ENCODE measurements around the gene ZNF208. TPM values are rescaled to one million over a fixed set of nuclear protein-coding genes. Genes with fewer than 3 reads are reported as not detected.

Gene ZNF208
- total RNA-seq, 2 donors from 2014 or later = 4.4 to 36.6 TPM

GRCh38 chr19:21908066-21908465 is 102.7 kb downstream of the ZNF208 start:
- DNase-seq (no peak), ATAC-seq (no peak)
- Histone ChIP-seq H3K27me3 (no peaks in the 10 kb centered on the region), H3K36me3 (replicated peaks in 1 of 2; ENCODE audit: insufficient read depth in 1 of 2, low read depth in 2 of 2) (no peaks in the 10 kb centered on the region), H3K4me1 (no peaks in the 10 kb centered on the region), H3K4me3 (no peak overlapping the region), H3K9me3 (peaks cover 0 to 3% (median 0%) of the 10 kb centered on the region in 3 donors), H3K27ac (no peak overlapping the region)
- TF ChIP-seq POLR2A (IDR thresholded peaks at IDR 0.05) (no peak), CTCF (IDR thresholded peaks at IDR 0.05) (no peak)
- 74 to 92% methylated on average over 3 of the region's 3 CpGs for WGBS, 2 donors
- intact Hi-C loops (cut with DNase I) = no loop called here

GRCh38 chr19:21907516-21907915 is 103.2 kb downstream of the ZNF208 start:
- H3K27me3 ChIP-seq = no peaks in the 10 kb centered on the region
- H3K4me3 ChIP-seq = no peak overlapping the region
- 77 to 80% methylated on average over 4 of the region's 4 CpGs for WGBS, 2 donors
- intact Hi-C loops (cut with DNase I) = no loop called here
- no peaks in the 10 kb centered on the region for H3K4me1 ChIP-seq
- no peak overlapping the region for H3K27ac ChIP-seq
- peaks cover 0 to 3% (median 0%) of the 10 kb centered on the region in 3 donors for H3K9me3 ChIP-seq
- no peak for DNase-seq
- H3K36me3 ChIP-seq (replicated peaks in 1 of 2; ENCODE audit: insufficient read depth in 1 of 2, low read depth in 2 of 2) = no peaks in the 10 kb centered on the region
- no peak for ATAC-seq
- TF ChIP-seq POLR2A (IDR thresholded peaks at IDR 0.05) (no peak), CTCF (IDR thresholded peaks at IDR 0.05) (no peak)

GRCh38 chr19:21902571-21902970 is 108.2 kb downstream of the ZNF208 start:
- H3K4me1 ChIP-seq = no peaks in the 10 kb centered on the region
- no peak for DNase-seq
- intact Hi-C loops (cut with DNase I) = no loop called here
- H3K4me3 ChIP-seq = no peak overlapping the region
- no peaks in the 10 kb centered on the region for H3K27me3 ChIP-seq
- TF ChIP-seq POLR2A (IDR thresholded peaks at IDR 0.05) (no peak), CTCF (IDR thresholded peaks at IDR 0.05) (no peak)
- no peak overlapping the region for H3K27ac ChIP-seq
- ATAC-seq = no peak
- H3K9me3 ChIP-seq = no peaks in the 10 kb centered on the region
- 46 to 76% methylated on average over 1 of the region's 1 CpG for WGBS, 2 donors
- no peaks in the 10 kb centered on the region for H3K36me3 ChIP-seq (replicated peaks in 1 of 2; ENCODE audit: insufficient read depth in 1 of 2, low read depth in 2 of 2)

GRCh38 chr19:21901861-21902260 is 108.9 kb downstream of the ZNF208 start:
- Histone ChIP-seq H3K4me3 (no peak overlapping the region), H3K27me3 (no peaks in the 10 kb centered on the region), H3K27ac (no peak overlapping the region), H3K9me3 (no peaks in the 10 kb centered on the region), H3K36me3 (replicated peaks in 1 of 2; ENCODE audit: insufficient read depth in 1 of 2, low read depth in 2 of 2) (no peaks in the 10 kb centered on the region), H3K4me1 (no peaks in the 10 kb centered on the region)
- intact Hi-C loops (cut with DNase I) = no loop called here
- DNase-seq = no peak
- WGBS, 2 donors = 61 to 75% methylated on average over 3 of the region's 3 CpGs
- TF ChIP-seq POLR2A (IDR thresholded peaks at IDR 0.05) (no peak), CTCF (IDR thresholded peaks at IDR 0.05) (no peak)
- ATAC-seq = no peak

GRCh38 chr19:21900401-21900800 is 110.3 kb downstream of the ZNF208 start:
- no peaks in the 10 kb centered on the region for H3K9me3 ChIP-seq
- H3K4me3 ChIP-seq = no peak overlapping the region
- intact Hi-C loops (cut with DNase I) = no loop called here
- TF ChIP-seq CTCF (IDR thresholded peaks at IDR 0.05) = no peak
- no peak overlapping the region for H3K27ac ChIP-seq
- ATAC-seq = no peak
- no peak for DNase-seq
- WGBS, 2 donors = 60 to 65% methylated on average over 1 of the region's 1 CpG
- H3K27me3 ChIP-seq = no peaks in the 10 kb centered on the region
- no peaks in the 10 kb centered on the region for H3K4me1 ChIP-seq
- H3K36me3 ChIP-seq (replicated peaks in 1 of 2; ENCODE audit: insufficient read depth in 1 of 2, low read depth in 2 of 2) = no peaks in the 10 kb centered on the region
